CD4-positive, alpha-beta T cell (primary cell): ENCODE results near the gene LPCAT1. TPM values are rescaled to one million over a fixed set of nuclear protein-coding genes. Genes with fewer than 3 reads are reported as not detected.
A peak's percentile ranks its signal among the peaks of the same experiment; 100 is the strongest.

Experiments
- ATAC-seq: fragments of 200-7000 bp; cut with Tn5 transposase; one replicate; pipeline ENCODE4 v1.10.0; 2022; ENCODE audit warnings: mild to moderate bottlenecking; ENCODE audit not compliant: poor library complexity
- CTCF ChIA-PET: fragments of 350-600 bp; sonication (Branson Sonifier 250); formaldehyde crosslinking; loops from one replicate; lab custom pipeline; 2021; ENCODE audit warnings: antibody characterized with exemption, inconsistent platforms; lab: Charles Lee
- POLR2A ChIA-PET: fragments of 350-600 bp; sonication (Branson Sonifier 250); formaldehyde crosslinking; loops from one replicate; lab custom pipeline; 2021; ENCODE audit warnings: antibody characterized with exemption, inconsistent platforms; lab: Charles Lee
- DNase-seq, 14 experiments: peaks; one replicate each; pipeline ENCODE4 v3.0.0-alpha.2; 2013 to 2020; ENCODE audit warnings: mixed read lengths in 2 of 14
- H3K27ac ChIP-seq, 2 donors: one replicate each; pipeline versions ENCODE4 v1.5.1 to v1.7.0; 2013; ENCODE audit warnings: low read length in 2 of 2, low read depth in 1 of 2, mild to moderate bottlenecking in 1 of 2
- H3K27me3 ChIP-seq, 2 experiments: 1 replicate in 1 of 2; 2 replicates in 1 of 2; pipeline versions ENCODE4 v1.6.1 to v1.7.0; 2013; ENCODE audit warnings: low read length in 2 of 2, control low read depth in 1 of 2, mild to moderate bottlenecking in 1 of 2, moderate library complexity in 1 of 2; ENCODE audit not compliant: insufficient read depth in 2 of 2, control insufficient read depth in 1 of 2
- H3K36me3 ChIP-seq: one replicate; pipeline ENCODE4 v1.6.1; 2013; ENCODE audit warnings: low read length, control low read depth; ENCODE audit not compliant: insufficient read depth
- H3K4me1 ChIP-seq: one replicate; pipeline ENCODE4 v1.6.1; 2013; ENCODE audit warnings: low read length, control low read depth; ENCODE audit not compliant: insufficient read depth
- H3K4me3 ChIP-seq: one replicate; pipeline ENCODE4 v1.5.1; 2013; ENCODE audit warnings: mild to moderate bottlenecking, low read length, moderate library complexity
- H3K9me3 ChIP-seq, 2 experiments: 1 replicate in 1 of 2; 2 replicates in 1 of 2; pipeline versions ENCODE4 v1.6.1 to v1.7.0; 2013; ENCODE audit warnings: low read length in 2 of 2, mild to moderate bottlenecking in 2 of 2, control low read depth in 1 of 2, moderate library complexity in 1 of 2; ENCODE audit not compliant: control insufficient read depth in 1 of 2, insufficient read depth in 1 of 2
- H3K27ac Mint-ChIP-seq: one replicate; pipeline ENCODE4 v1.8.0; 2020; ENCODE audit warnings: mixed read lengths
- H3K27me3 Mint-ChIP-seq: one replicate; pipeline ENCODE4 v1.8.0; 2021; ENCODE audit warnings: mixed read lengths
- H3K36me3 Mint-ChIP-seq: one replicate; pipeline ENCODE4 v1.8.0; 2021; ENCODE audit warnings: low read depth, mixed read lengths
- H3K4me1 Mint-ChIP-seq: one replicate; pipeline ENCODE4 v1.8.0; 2021; ENCODE audit warnings: low read depth, mixed read lengths
- H3K4me3 Mint-ChIP-seq: one replicate; pipeline ENCODE4 v1.8.0; 2020; ENCODE audit warnings: mild to moderate bottlenecking, mixed read lengths
- H3K9me3 Mint-ChIP-seq: one replicate; pipeline ENCODE4 v1.8.0; 2020; ENCODE audit warnings: mixed read lengths
- intact Hi-C, 2 experiments: fragments of 100-400 bp; cut with DNase I in 1 of 2; cut with micrococcal nuclease in 1 of 2; formaldehyde crosslinking; loops; one replicate each; pipeline versions ENCODE4 v1.15.1 to v1.9.0; 2023 to 2025; cut with DNase I, micrococcal nuclease
- total RNA-seq, 174 experiments: library from RNA in 2 of 174; stranded (reverse) in 2 of 174; gene quantifications; one replicate each; pipeline ENCODE4 v1.2.3 and lab custom pipeline; 2021 to 2026
- TF ChIP-seq, protein P1 (sequence below): fragments of 200-600 bp; IDR thresholded peaks from one replicate; pipeline ENCODE4 v1.8.0; 2022; ENCODE audit warnings: antibody characterized with exemption, mild to moderate bottlenecking

LPCAT1 gene
- total RNA-seq, 2 experiments from 2014 or later = 20.4 to 21.2 TPM

DNA sequence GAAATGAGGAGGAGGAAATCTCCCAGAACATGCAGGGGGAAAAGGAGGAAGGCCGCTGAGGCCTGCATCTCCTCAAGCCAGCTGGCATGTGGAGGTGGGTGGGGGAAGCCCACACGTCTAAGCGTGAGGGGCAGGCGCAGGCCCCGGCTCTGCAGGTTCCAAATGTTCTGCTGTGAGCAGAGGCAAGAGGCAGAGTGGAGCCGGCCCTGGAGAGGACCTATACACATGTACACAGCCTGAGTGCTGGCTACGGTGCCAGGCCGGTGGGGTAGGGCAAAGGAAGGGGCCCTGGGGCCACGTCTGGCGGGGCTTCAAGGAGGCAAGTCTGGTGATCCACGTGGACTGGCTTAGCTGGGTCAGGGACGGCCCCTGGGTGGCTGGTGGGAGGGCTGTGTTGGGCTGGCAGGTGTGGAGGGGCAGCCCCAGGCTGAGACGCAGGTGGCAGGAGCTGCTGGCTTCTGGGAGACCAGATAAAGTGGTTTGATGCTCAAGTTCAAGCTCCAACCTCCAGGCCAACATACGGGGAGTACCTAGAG, 26.4 kb downstream of the LPCAT1 start:
- ChIA-PET CTCF (no interaction called here), POLR2A (no interaction called here)
- ATAC-seq = no peak
- Histone ChIP-seq H3K36me3 (peaks cover 46% of the 10 kb centered on the region), H3K4me3 (no peak overlapping the region), H3K4me1 (peaks cover 42% of the 10 kb centered on the region), H3K27me3 (no peaks in the 10 kb centered on the region), H3K27ac (no peak overlapping the region), H3K9me3 (peaks cover 0 to 5% of the 10 kb centered on the region in 2 experiments)
- Mint-ChIP-seq H3K36me3 (peaks cover 42% of the 10 kb centered on the region), H3K4me3 (no peak overlapping the region), H3K4me1 (peaks cover 44% of the 10 kb centered on the region), H3K27me3 (no peaks in the 10 kb centered on the region), H3K9me3 (no peaks in the 10 kb centered on the region), H3K27ac (no peak overlapping the region)
- TF ChIP-seq, protein P1, sequence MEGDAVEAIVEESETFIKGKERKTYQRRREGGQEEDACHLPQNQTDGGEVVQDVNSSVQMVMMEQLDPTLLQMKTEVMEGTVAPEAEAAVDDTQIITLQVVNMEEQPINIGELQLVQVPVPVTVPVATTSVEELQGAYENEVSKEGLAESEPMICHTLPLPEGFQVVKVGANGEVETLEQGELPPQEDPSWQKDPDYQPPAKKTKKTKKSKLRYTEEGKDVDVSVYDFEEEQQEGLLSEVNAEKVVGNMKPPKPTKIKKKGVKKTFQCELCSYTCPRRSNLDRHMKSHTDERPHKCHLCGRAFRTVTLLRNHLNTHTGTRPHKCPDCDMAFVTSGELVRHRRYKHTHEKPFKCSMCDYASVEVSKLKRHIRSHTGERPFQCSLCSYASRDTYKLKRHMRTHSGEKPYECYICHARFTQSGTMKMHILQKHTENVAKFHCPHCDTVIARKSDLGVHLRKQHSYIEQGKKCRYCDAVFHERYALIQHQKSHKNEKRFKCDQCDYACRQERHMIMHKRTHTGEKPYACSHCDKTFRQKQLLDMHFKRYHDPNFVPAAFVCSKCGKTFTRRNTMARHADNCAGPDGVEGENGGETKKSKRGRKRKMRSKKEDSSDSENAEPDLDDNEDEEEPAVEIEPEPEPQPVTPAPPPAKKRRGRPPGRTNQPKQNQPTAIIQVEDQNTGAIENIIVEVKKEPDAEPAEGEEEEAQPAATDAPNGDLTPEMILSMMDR = no peak
- DNase-seq = no peak
- intact Hi-C loops = no loop called here

- H3K9me3 Mint-ChIP-seq = no peaks in the 10 kb centered on the region
- ATAC-seq = no peak
- POLR2A ChIA-PET = interaction anchor here (0.6 to 1.1 kb wide), 5 partner anchors 8 to 110 kb away, joined by 3 to 5 read pairs (median 3); no protein-coding TSS in a partner anchor
- no peaks in the 10 kb centered on the region for H3K27me3 ChIP-seq
- H3K4me1 ChIP-seq = peaks cover 32% of the 10 kb centered on the region
- no peak overlapping the region for H3K4me3 ChIP-seq
- no peak overlapping the region for H3K27ac ChIP-seq
- peaks cover 60% of the 10 kb centered on the region for H3K36me3 Mint-ChIP-seq
- CTCF ChIA-PET = no interaction called here
- intact Hi-C loops = no loop called here
- peak in 2 of 14 experiments; percentile 56 to 65 for DNase-seq
- peaks cover 49% of the 10 kb centered on the region for H3K4me1 Mint-ChIP-seq
- TF ChIP-seq, protein P1 = no peak
- H3K4me3 Mint-ChIP-seq = no peak overlapping the region
- peaks cover 49% of the 10 kb centered on the region for H3K36me3 ChIP-seq
- H3K27ac Mint-ChIP-seq = peak overlapping the region; percentile 87
- peaks cover 0 to 5% of the 10 kb centered on the region in 2 experiments for H3K9me3 ChIP-seq
- no peaks in the 10 kb centered on the region for H3K27me3 Mint-ChIP-seq
Observed at GRCh38 chr5:1495525-1495897, 28.2 kb downstream of the LPCAT1 start.

- H3K4me1 Mint-ChIP-seq = peaks cover 49% of the 10 kb centered on the region
- TF ChIP-seq, protein P1 = no peak
- Histone ChIP-seq H3K27me3 (no peaks in the 10 kb centered on the region), H3K36me3 (peaks cover 51% of the 10 kb centered on the region), H3K9me3 (peaks cover 0 to 5% of the 10 kb centered on the region in 2 experiments), H3K27ac (peak overlapping the region in 1 of 2 donors; percentile 36), H3K4me1 (peaks cover 36% of the 10 kb centered on the region), H3K4me3 (peak overlapping the region; percentile 3)
- ATAC-seq (peak; percentile 72), DNase-seq (peak in 5 of 14 experiments; percentile 23 to 75 (median 49))
- intact Hi-C loops = no loop called here
- CTCF ChIA-PET = no interaction called here
- H3K27me3 Mint-ChIP-seq = no peaks in the 10 kb centered on the region
- peak overlapping the region; percentile 78 for H3K4me3 Mint-ChIP-seq
- H3K9me3 Mint-ChIP-seq = no peaks in the 10 kb centered on the region
- POLR2A ChIA-PET = interaction anchor here (0.6 to 1.1 kb wide), 5 partner anchors 9 to 109 kb away, joined by 3 to 5 read pairs (median 3); no protein-coding TSS in a partner anchor
- peak overlapping the region; percentile 87 for H3K27ac Mint-ChIP-seq
- H3K36me3 Mint-ChIP-seq = peaks cover 58% of the 10 kb centered on the region
Observed at GRCh38 chr5:1494780-1495524, 28.8 kb downstream of the LPCAT1 start.
